HL-60/S4 treated with retinoic acid at 250 ng/mL for 4 days and 3 days (cell line): ENCODE data around the gene KIAA1586.
"Not testable (repeated sequence)": the region's sequence is repeated elsewhere in the genome, so short reads cannot be mapped to it uniquely, and the experiment has no call there.

ENCODE experiments used
- in situ Hi-C: fragments of 300-500 bp; cut with MboI; formaldehyde crosslinking; loops from 2 replicates; pipeline ENCODE4 v1.7.0; 2022; ENCODE audit warnings: low sequenced_read_pairs

The KIAA1586 gene, protein sequence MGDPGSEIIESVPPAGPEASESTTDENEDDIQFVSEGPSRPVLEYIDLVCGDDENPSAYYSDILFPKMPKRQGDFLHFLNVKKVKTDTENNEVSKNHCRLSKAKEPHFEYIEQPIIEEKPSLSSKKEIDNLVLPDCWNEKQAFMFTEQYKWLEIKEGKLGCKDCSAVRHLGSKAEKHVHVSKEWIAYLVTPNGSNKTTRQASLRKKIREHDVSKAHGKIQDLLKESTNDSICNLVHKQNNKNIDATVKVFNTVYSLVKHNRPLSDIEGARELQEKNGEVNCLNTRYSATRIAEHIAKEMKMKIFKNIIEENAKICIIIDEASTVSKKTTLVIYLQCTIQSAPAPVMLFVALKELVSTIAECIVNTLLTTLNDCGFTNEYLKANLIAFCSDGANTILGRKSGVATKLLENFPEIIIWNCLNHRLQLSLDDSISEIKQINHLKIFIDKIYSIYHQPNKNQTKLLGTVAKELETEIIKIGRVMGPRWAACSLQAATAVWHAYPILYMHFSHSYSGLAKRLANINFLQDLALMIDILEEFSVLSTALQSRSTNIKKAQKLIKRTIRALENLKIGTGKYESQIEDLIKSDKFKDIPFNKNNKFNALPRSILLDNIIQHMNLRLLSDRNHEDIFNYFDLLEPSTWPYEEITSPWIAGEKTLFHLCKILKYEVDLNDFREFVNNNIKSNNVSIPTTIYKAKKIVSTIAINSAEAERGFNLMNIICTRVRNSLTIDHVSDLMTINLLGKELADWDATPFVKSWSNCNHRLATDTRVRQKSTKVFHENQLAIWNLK

DNA sequence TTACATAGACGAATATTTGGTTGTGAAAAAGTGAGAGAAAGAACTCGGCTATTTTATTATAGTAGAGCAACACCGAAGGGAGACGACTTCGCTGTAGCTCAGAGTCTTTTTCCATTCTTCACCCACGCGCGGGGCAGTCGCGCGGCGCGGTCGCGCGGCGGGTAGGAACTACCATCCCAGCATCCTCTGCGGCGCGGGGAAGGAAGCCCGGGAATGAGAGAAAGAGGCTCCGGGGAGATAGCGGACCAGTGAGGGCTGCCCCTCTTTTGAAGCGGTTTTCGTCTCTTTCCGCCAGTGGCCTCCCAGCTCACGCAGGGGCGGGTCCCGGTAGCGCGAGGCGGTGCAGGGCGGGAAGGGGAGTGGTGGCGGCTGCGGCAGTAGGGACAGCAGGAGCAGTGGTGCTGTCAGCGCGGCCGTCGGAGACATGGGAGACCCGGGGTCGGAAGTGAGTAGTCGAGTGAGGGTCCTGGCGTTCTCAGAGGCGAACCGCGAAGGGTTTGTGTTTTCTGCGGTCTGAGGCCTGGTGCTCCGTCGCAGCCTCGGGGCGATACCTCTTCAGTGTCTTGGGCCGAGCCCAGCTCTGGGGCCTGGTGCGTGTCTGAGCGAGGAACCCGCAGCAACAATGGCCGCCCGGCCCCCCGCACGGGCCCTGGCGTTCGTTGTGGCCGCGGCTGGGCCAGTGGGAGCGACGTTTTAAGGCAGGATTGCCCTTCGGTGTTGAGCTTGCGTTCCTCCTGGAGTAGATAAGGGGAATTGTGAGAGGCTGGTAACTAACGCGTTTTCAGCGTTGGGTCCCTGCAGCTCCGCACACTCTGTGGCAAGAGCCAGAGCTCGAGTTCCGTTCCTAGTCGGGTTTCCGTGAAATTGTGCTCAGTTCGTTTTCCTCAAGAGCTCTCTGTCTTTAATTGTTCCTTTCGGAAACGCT lies at the start of gene KIAA1586:
TSS of gene KIAA1586 (plus strand) at position 362 of the 925 bp plus-strand sequence. CDS start at position 425, 63 bp downstream.
- in situ Hi-C loops, result loop anchor here (25.0 kb wide), 1 partner anchor 266 kb away; the partner anchor contains the start of gene PRIM2

DNA sequence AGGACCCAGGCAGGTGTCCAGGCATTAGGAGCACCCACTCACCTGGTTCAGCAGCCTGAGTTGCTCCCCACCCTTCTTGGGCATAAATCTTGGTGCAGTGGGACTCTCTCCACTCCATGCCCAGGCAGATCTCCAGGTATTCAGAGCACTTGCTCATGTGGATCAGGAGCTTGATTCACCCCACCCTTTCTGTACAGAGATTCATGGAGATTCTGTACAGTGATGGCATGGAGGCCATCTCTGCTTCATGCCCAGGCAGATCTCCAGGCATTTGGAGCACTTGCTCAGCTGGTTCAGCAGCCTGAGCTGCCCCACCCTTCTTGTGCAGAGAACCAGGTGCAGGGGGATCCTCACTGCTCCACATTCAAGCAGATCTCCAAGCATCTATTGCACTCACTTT lies 47.4 kb upstream of the KIAA1586 start:
- in situ Hi-C loops, result no loop called here

DNA sequence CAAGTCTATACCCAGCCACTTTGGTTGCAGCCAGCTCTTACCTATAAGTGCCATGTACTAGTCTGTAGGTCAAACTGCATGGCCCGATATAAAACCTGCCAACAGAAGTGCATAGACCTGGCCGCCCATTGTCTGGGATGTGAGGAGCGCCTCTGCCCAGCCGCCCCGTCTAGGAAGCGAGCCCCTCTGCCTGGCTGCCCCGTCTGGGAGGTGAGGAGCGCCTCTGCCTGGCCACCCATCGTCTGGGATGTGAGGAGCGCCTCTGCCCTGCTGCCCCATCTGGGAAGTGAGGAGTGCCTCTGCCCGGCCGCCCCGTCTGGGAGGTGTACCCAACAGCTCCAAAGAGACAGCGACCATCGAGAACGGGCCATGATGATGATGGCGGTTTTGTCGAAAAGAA lies 46.7 kb upstream of the KIAA1586 start:
- in situ Hi-C loops, result not testable (repeated sequence)

DNA sequence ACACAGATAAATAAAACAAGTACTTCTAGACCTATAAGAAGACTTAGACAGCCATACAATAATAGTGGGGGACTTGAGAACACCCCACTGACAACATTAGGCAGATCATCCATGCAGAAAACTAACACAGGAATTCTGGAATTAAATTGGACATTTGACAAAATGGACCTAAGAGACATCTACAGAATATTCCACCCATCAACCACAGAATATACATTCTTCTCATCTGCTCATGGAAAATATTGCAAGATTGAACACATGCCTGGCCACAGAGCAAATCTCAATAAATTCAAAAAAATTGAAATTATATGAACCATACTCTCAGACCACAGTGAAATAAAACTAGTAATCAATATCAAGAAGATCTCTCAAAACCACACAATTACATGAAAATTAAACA lies 44.3 kb upstream of the KIAA1586 start:
- in situ Hi-C loops, result no loop called here

DNA sequence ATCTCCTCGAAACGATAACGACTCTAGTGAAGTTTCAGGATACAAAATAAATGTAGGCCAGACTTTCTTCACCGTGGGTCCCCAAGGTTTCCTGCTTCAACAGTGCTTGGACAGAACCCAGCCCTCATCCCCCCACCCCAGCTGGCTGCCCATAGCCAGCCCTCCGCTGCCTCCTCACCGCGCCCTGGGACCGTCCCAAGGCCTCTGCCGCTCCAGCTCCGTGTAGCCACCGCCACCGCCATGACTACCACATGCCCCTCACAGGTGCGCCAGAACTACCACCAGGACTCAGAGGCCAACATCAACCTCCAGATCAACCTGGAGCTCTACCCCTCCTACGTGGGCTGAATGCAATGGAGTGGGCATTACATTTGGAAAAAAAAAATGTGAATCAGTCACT lies 42.2 kb upstream of the KIAA1586 start:
- in situ Hi-C loops, result no loop called here

DNA sequence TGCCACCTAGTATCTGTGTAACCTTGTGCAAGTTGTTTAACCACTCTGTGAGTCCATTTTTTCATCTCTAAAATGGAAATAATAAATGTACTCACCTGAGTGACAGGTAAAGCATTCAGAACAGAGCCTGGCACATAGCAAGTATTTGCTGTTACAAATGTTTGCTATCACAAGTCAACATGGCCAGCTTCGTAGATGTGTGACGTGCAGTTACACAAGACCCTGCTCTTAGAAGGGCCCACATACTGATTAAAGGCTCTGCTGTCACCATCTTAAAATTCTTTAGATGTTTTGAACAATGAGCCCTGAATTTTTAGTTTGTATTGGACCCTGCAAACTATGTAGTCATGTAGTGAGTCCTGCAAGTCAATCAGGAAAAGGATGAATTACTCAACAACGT lies 40.4 kb upstream of the KIAA1586 start:
- in situ Hi-C loops, result no loop called here

DNA sequence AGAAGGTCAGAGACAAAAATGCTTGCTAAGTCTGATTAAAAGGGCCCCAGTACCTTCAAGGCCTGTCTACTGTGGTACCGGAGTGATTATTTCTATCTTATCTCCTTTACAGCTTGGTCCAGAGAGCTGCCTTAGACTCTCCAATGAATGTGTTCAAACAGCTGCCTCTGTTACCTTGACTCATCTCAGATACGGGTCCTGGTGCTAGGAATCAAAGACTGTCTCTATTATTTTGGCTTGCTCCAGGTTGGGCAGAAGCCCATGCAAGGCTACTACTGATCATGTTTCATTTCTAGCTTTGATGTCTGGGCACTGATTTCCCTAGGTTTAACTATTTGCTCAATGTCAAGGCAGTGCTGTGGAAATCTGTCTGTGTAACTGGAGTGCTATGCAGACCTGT lies 38.4 kb upstream of the KIAA1586 start:
- in situ Hi-C loops, result not testable (repeated sequence)

DNA sequence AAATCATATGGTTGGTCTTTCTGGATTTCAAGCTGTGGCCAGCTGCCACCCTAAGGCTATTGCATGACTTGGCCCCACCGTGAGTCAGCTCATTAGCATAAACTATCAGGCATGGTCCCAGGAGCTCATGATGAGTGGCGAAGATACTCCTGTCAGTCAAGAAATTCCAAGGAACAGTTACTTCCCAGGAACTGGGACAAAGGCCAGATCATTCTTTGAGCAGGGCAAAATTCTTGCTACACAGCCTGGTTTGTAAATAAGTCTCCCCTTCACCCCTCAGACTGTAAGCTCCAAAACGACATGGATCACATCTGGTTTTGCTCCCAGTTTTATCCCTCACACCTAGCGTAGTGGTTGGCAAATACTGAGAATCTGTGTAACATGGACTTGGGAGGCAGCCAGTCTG lies 33.0 kb upstream of the KIAA1586 start:
- in situ Hi-C loops, result no loop called here

DNA sequence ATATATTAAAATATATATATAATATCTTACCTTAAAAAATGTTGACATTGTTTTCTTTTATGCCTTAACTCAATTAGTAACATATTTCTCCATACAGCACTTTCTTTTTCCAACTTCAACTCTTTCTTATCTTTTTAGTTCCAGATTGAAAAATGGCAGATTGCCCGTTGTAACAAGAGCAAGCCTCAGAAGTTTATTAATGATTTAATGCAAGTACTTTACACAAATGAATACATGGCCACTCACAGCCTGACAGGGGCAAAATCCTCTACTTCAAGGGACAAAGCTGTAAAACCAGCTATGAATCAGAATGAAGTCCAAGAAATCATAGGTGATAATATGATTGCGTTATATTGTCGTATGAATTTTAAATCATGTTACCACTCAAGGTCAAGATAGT lies 29.4 kb upstream of the KIAA1586 start:
- in situ Hi-C loops, result no loop called here

DNA sequence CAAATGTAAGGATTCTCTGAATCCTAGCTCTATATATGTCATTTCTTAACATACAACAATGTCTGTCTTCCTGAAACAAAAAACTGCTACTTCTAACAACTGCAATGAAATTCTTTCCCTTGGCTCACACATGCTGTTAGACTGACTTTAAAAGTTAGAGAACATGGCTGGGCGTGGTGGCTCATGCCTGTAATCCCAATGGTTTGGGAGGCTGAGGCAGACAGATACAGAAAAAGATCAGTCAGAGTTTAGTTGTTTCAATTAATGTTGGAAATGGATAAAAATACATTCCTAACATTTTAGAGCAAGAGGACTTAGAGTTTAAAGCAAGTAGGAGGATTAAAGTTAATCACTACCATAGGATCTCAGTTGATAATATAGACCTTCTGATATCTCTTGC lies 28.7 kb upstream of the KIAA1586 start:
- in situ Hi-C loops, result no loop called here

DNA sequence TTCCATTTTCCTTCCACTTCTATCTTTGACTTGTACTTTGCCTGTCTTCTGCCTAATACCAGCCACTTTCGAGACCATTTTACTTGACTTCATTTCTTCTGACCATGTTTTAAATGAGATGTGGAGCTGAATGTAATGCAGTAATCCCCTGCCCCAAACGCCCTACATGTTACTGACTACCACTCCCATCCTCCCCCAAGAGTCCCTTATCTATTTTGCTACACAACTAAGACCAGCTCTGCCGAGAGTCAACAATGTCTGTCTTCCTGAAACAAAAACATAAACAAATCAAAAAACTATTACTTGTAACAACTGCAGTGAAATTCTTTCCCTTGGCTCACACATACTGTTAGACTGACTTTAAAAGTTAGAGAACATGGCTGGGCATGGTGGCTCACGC lies 27.1 kb upstream of the KIAA1586 start:
- in situ Hi-C loops, result no loop called here

DNA sequence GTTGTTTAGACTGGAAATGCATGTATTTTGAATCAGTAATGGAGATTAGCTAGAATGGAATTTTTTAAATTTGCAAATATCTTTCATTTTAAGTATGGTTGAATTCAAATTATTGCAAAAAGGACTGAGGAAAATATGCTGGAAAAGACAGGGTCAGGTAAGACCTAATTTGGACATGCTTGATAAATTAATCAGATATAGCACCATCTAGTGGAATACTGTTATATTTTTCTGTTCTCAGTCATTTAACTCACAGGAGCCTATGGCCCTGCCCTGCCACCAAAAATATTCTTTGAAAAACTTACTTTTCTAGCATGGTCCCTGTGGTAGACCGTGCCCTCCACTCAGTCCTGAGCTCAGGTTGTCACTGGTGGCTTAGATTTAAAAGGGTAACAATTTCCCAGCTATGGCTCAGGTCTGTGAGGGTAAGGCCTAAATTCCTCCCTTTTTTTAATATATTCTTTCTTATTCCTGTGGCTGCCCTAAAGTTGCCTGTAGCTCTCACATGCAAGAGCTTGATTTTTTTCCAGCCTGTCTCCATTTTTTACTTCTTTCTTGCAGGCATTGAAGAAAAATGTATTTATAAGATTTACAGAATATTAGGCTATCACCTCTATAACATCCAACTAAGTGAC lies 25.3 kb upstream of the KIAA1586 start:
- in situ Hi-C loops, result no loop called here

DNA sequence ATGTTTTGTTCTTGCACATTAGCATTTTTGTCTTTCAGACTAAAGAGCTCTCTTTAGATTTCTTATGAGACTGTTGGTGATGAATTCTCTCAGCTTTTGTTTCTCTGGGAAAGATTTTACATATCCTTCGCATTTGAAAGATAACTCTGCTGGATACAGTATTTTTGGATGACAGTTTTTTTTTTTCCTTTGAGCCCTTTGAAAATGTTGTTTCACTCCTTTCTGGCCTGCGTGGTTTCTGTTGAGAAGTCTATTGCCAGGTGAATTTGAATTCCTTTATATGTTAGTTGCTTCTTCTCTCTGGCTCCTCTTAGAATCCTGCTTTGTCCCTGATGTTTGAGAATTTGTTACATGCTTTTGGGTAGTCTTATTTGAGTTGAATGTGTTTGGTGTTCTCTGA lies 22.2 kb upstream of the KIAA1586 start:
- in situ Hi-C loops, result no loop called here

DNA sequence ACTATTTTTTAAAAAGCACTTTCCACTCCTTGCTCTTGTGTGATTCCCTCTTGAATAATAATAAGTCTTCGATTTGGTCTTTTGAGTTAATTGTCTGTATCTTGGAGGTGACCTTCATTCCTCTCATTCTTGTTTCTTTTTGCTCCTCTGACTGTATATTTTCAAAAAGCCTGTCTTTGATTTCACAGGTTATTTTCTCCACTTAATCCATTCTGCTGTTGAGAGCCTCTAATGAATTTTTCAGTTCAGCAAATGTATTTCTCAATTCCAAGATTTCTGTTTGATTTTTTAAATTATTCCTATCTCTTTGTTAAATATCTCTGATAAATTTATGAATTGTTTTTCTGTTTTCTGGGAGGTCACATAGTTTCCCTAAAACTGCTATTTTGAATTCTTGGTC lies 21.7 kb upstream of the KIAA1586 start:
- in situ Hi-C loops, result loop anchor here (25.0 kb wide), 1 partner anchor 288 kb away; the partner anchor contains the start of gene PRIM2

DNA sequence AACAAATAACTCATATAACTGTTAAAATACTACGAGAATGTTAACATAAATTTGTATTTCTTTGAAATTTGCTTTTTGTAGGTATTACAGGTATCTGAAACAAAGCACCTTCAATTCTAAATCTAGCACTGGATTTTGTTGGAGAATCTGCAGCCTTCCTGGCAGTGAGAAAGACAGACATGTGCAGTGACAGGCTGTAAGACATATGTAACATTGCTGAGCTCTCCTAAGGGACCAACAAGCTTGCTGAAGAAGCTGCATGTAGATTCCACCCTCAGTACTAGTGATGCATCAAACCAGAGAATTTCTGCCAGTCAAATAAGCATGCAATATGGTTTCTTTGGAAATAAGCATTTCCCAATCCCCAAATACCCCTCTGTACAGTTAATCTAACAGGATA lies 20.5 kb upstream of the KIAA1586 start:
- in situ Hi-C loops, result loop anchor here (25.0 kb wide), 1 partner anchor 286 kb away; the partner anchor contains the start of gene PRIM2

DNA sequence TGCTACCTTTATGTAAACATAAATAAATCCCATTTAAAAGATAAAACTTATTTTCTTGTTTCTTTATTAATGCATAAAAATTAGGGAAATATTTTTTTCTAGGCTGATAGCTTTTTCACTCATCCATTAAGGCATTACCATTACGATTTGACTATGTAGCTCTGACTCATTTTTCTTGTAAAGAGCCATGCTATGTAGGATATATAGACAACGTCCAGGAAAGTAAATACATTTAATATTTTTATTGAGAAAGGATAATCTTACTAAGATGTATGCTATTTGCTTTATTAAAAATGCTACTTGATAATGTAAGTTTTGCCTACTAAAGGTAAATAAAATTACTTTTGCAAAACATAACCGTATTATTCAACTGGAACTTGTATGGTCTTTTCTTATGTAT lies 19.2 kb upstream of the KIAA1586 start:
- in situ Hi-C loops, result loop anchor here (25.0 kb wide), 1 partner anchor 285 kb away; the partner anchor contains the start of gene PRIM2

DNA sequence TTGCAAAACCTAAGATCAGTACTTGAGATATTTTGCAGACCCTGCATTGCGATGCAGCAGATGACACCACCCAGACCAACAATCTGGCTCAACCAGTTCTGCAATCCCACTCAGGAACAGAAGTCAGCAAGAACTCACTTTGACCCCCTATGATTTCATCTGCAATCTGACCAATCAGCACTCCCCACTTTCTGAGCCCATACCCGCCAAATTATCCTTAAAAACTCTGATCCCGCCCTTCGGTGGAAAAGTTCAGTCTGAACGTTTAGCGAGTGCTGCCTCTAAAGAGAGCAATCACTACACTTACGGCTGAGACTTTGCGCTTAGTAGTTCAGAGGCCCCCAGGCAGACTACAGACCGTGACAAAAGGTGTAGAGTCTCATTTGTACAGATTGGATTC lies 17.3 kb upstream of the KIAA1586 start:
- in situ Hi-C loops, result loop anchor here (25.0 kb wide), 1 partner anchor 283 kb away; the partner anchor contains the start of gene PRIM2

DNA sequence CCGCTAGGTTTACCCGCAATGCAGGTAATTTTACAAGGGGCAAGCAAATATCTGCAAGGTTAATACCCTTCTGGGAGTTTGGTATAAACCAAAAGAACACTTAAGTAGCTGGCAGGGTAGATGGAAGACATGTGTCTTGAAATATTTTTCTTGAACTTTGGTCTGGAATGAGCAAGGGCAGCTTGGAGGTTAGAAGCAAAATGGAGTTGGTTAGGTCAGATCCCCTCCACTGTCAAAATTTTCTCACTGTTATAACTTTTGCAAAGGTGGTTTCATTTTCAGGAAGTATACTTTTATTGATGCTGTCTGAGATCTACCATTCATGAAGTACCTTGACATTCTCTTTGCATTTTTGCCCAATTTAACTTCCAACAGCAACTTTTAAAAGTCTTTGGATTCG lies 13.3 kb upstream of the KIAA1586 start:
- in situ Hi-C loops, result loop anchor here (25.0 kb wide), 1 partner anchor 279 kb away; the partner anchor contains the start of gene PRIM2

DNA sequence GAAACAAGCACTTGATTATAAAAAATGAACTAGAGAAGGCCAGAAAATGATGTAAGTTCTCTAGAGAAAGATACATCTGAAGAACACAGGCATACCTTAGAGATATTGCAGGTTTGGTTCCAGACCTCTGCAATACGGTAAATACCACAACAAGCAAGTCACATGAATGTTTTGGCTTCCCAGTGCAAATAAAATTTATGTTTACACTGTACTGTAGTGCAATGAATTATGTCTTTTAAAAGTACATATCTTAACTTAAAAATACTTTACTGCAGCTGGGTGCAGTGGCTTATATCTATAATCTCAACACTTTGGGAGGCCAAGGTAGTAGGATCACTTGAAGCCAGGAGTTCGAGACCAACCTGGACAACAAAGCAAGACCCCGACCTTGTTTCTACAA lies 10.9 kb upstream of the KIAA1586 start:
- in situ Hi-C loops, result loop anchor here (25.0 kb wide), 1 partner anchor 277 kb away; the partner anchor contains the start of gene PRIM2

DNA sequence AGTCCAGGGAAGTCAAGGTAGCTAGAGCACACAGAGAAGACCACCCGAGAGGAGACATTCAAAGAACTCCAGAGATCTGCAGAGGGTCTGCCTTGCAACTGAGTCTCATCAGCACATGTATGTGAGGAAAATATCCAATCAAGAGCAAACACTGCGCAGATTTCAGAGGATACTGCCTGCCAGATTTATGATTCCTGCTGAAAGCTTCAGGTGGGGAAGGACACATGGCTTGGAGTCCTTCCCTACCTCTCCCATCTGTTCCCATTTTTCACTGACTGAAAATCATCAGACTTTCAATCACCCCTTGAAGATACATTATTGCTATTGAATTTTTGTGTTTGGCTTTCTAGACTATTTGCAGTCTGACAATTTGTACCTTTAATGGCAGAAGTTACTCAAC lies 7.6 kb upstream of the KIAA1586 start:
- in situ Hi-C loops, result loop anchor here (25.0 kb wide), 1 partner anchor 273 kb away; the partner anchor contains the start of gene PRIM2
